ENCODE measurements around the gene CUL4A. TPM values are rescaled to one million over a fixed set of nuclear protein-coding genes. Genes with fewer than 3 reads are reported as not detected.

The CUL4A gene
- polyA plus RNA-seq, 1 donor from 2014 or later = 69.9 TPM

- H4K20me1 ChIP-seq (ENCODE audit: insufficient read depth) = no peaks in the 10 kb centered on the region
- H3K9me2 ChIP-seq (ENCODE audit: insufficient read depth, low read length) = no peaks in the 10 kb centered on the region
- H3K4me3 ChIP-seq (ENCODE audit: low read length) = no peak overlapping the region
- no peak for TF ChIP-seq REST (IDR thresholded peaks at IDR 0.05; ENCODE audit: borderline replicate concordance)
- TF ChIP-seq RAD21 (conservative IDR thresholded peaks at IDR 0.05) = no peak
- no peak for TF ChIP-seq EP300 (conservative IDR thresholded peaks at IDR 0.05; ENCODE audit: poor library complexity, severe bottlenecking)
- no peak for TF ChIP-seq POLR2AphosphoS5 (IDR thresholded peaks at IDR 0.05)
- TF ChIP-seq TAF1 (IDR thresholded peaks at IDR 0.05; ENCODE audit: low read depth) = no peak
- H3K27ac ChIP-seq (ENCODE audit: low read length) = no peak overlapping the region
- no peak overlapping the region for H3K4me2 ChIP-seq (ENCODE audit: low read length)
- H3K79me2 ChIP-seq (replicated peaks; ENCODE audit: insufficient read depth, low read length) = no peaks in the 10 kb centered on the region
- H3F3A ChIP-seq (ENCODE audit: insufficient read depth, low read length, poor library complexity, severe bottlenecking) = no peaks in the 10 kb centered on the region
- H3K9ac ChIP-seq (ENCODE audit: low read length) = no peak overlapping the region
- no peaks in the 10 kb centered on the region for H3K9me3 ChIP-seq (ENCODE audit: low read length)
- no peaks in the 10 kb centered on the region for H3K36me3 ChIP-seq (ENCODE audit: insufficient read depth, low read length)
- no peaks in the 10 kb centered on the region for H3K27me3 ChIP-seq (ENCODE audit: insufficient read depth, low read depth, low read length)
- no peak overlapping the region for H2AFZ ChIP-seq (ENCODE audit: low read depth, low read length)
These were observed 64.6 kb downstream of the CUL4A start for GRCh38 chr13:113273851-113274590.

GRCh38 chr13:113274721-113275120 lies 65.3 kb downstream of the CUL4A start:
- Histone ChIP-seq H3K79me2 (replicated peaks; ENCODE audit: insufficient read depth, low read length) (no peaks in the 10 kb centered on the region), H3K9ac (ENCODE audit: low read length) (no peak overlapping the region), H3K36me3 (ENCODE audit: insufficient read depth, low read length) (no peaks in the 10 kb centered on the region), H4K20me1 (ENCODE audit: insufficient read depth) (no peaks in the 10 kb centered on the region), H3K9me3 (ENCODE audit: low read length) (no peaks in the 10 kb centered on the region), H3K27me3 (ENCODE audit: insufficient read depth, low read depth, low read length) (no peaks in the 10 kb centered on the region), H3F3A (ENCODE audit: insufficient read depth, low read length, poor library complexity, severe bottlenecking) (no peaks in the 10 kb centered on the region), H3K9me2 (ENCODE audit: insufficient read depth, low read length) (no peaks in the 10 kb centered on the region), H3K4me2 (ENCODE audit: low read length) (no peak overlapping the region), H3K4me3 (ENCODE audit: low read length) (no peak overlapping the region), H2AFZ (ENCODE audit: low read depth, low read length) (no peak overlapping the region), H3K27ac (ENCODE audit: low read length) (no peak overlapping the region)
- TF ChIP-seq SMC3 (conservative IDR thresholded peaks at IDR 0.05; ENCODE audit: poor library complexity) (no peak), MXI1 (conservative IDR thresholded peaks at IDR 0.05; ENCODE audit: poor library complexity, severe bottlenecking) (no peak), EZH2 (IDR thresholded peaks at IDR 0.05; ENCODE audit: borderline replicate concordance, insufficient read depth, low read length, poor library complexity, severe bottlenecking) (no peak), POLR2AphosphoS5 (IDR thresholded peaks at IDR 0.05) (no peak), CTCF (IDR thresholded peaks at IDR 0.05; ENCODE audit: poor library complexity, severe bottlenecking) (no peak), RAD21 (conservative IDR thresholded peaks at IDR 0.05) (no peak), REST (IDR thresholded peaks at IDR 0.05; ENCODE audit: borderline replicate concordance) (no peak), EP300 (conservative IDR thresholded peaks at IDR 0.05; ENCODE audit: poor library complexity, severe bottlenecking) (no peak), TAF1 (IDR thresholded peaks at IDR 0.05; ENCODE audit: low read depth) (no peak)
